HFFc6 (cell line): ENCODE measurements around the gene MCC. TPM values are rescaled to one million over a fixed set of nuclear protein-coding genes. Genes with fewer than 3 reads are reported as not detected.

Source experiments
- DNase-seq: peaks from one replicate; pipeline ENCODE4 v3.0.0-alpha.2; 2018
- H3K27ac Mint-ChIP-seq: 2 replicates; pipeline ENCODE4 v1.8.0; 2020; ENCODE audit warnings: mild to moderate bottlenecking, mixed read lengths
- H3K27me3 Mint-ChIP-seq: 2 replicates; pipeline ENCODE4 v1.8.0; 2021; ENCODE audit warnings: mild to moderate bottlenecking, moderate library complexity, mixed read lengths; ENCODE audit not compliant: insufficient read depth
- H3K36me3 Mint-ChIP-seq: 2 replicates; pipeline ENCODE4 v1.8.0; 2021; ENCODE audit warnings: low read depth, mixed read lengths
- H3K4me1 Mint-ChIP-seq: 2 replicates; pipeline ENCODE4 v1.8.0; 2020; ENCODE audit warnings: low read depth, mixed read lengths
- H3K4me3 Mint-ChIP-seq: 2 replicates; pipeline ENCODE4 v1.8.0; 2020; ENCODE audit warnings: mild to moderate bottlenecking, moderate library complexity, mixed read lengths
- H3K9me3 Mint-ChIP-seq: 2 replicates; pipeline ENCODE4 v1.8.0; 2020; ENCODE audit warnings: mild to moderate bottlenecking, mixed read lengths
- total RNA-seq, 6 experiments: library from RNA; stranded (reverse); fragmentation: NEBNext Ultra II Directional; extraction: Animal tissue kit (Norgen Biotek cat#: 25700); gene quantifications; 2 replicates in 1 of 6; 3 replicates in 5 of 6; pipeline ENCODE4 v1.2.3, GENCODE V29; 2021
- TF ChIP-seq, protein P1 (sequence below): fragments of 200-600 bp; sonication (generic); IDR thresholded peaks from 2 replicates; pipeline ENCODE4 v1.5.0; 2021; ENCODE audit warnings: antibody characterized with exemption, mild to moderate bottlenecking

MCC gene
- total RNA-seq, 6 experiments from 2014 or later, result 2.5 to 4.9 (median 3.0) TPM

DNA sequence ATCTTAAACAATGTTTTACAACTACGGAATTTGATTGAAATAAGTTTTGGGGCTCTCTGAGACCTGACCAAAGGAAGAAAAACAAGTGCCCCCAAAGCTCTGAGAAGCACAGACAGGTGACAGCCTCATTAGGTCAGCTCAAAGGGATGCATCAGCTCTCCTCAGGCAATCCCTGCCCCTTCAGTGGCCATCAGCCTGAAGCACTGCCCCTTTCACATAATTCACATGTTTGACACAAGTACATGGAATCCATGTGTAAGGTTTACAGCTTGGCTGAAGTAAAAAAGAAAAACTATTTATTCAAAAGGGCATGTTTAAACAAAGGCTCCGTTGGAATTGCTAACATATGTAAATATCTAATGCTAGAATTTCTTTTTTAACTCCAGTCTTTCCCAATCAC is 109.7 kb downstream of the MCC start:
- H3K9me3 Mint-ChIP-seq, result no peaks in the 10 kb centered on the region
- H3K36me3 Mint-ChIP-seq, result no peaks in the 10 kb centered on the region
- peaks cover 7% of the 10 kb centered on the region for H3K4me1 Mint-ChIP-seq
- H3K27ac Mint-ChIP-seq, result no peak overlapping the region
- no peak overlapping the region for H3K4me3 Mint-ChIP-seq
- H3K27me3 Mint-ChIP-seq, result peaks cover 4% of the 10 kb centered on the region
- TF ChIP-seq, protein P1, sequence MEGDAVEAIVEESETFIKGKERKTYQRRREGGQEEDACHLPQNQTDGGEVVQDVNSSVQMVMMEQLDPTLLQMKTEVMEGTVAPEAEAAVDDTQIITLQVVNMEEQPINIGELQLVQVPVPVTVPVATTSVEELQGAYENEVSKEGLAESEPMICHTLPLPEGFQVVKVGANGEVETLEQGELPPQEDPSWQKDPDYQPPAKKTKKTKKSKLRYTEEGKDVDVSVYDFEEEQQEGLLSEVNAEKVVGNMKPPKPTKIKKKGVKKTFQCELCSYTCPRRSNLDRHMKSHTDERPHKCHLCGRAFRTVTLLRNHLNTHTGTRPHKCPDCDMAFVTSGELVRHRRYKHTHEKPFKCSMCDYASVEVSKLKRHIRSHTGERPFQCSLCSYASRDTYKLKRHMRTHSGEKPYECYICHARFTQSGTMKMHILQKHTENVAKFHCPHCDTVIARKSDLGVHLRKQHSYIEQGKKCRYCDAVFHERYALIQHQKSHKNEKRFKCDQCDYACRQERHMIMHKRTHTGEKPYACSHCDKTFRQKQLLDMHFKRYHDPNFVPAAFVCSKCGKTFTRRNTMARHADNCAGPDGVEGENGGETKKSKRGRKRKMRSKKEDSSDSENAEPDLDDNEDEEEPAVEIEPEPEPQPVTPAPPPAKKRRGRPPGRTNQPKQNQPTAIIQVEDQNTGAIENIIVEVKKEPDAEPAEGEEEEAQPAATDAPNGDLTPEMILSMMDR, result no peak
- DNase-seq, result no peak

DNA sequence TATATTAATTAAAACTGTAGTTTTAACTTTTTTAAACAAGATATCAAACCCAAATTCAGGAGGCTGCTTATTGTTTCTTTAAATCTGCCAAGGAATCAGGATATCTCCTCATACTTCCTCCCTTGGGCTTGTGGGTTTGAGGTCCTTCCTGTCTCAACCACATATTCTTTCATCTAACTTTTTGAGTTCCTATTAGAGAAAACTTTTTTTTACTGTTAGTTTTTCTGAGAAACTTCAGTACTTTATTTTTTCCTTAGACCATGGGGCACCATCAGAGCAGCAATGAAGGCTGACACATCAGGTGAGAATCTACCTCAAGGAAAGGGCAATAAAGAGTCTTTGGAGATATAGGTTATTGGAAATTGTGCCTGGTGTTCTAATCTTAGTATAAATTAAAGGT is 110.2 kb downstream of the MCC start:
- Mint-ChIP-seq H3K4me1 (peaks cover 7% of the 10 kb centered on the region), H3K27me3 (peaks cover 4% of the 10 kb centered on the region)

DNA sequence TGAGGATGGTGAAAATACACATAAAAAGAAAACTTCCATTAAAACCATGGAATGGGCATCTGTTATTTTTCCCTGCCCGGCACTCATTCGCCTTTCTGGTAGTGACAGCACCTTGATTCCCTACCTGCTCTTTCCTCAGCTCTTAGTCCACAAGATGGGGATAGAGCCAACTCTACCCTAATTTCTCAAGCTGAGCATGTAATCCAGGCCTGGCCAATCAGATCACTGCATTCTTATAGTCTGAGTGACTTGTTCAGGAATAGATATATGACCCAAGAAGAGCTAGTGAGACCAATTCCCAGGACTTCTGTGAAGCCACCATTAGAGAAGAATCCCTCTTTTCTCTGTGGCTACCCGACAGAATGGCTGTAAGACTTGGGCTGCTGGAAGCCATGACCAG is 111.6 kb downstream of the MCC start:
- Mint-ChIP-seq H3K9me3 (no peaks in the 10 kb centered on the region), H3K36me3 (no peaks in the 10 kb centered on the region), H3K4me3 (no peak overlapping the region), H3K4me1 (peaks cover 2% of the 10 kb centered on the region), H3K27me3 (peaks cover 4% of the 10 kb centered on the region), H3K27ac (no peak overlapping the region)
- TF ChIP-seq, protein P1, result no peak
- DNase-seq, result no peak

More for the DNA sequence above, 110.2 kb downstream of the MCC start:
- no peak for DNase-seq
- Mint-ChIP-seq H3K36me3 (no peaks in the 10 kb centered on the region), H3K27ac (no peak overlapping the region), H3K9me3 (no peaks in the 10 kb centered on the region), H3K4me3 (no peak overlapping the region)
- TF ChIP-seq, protein P1, result no peak

DNA sequence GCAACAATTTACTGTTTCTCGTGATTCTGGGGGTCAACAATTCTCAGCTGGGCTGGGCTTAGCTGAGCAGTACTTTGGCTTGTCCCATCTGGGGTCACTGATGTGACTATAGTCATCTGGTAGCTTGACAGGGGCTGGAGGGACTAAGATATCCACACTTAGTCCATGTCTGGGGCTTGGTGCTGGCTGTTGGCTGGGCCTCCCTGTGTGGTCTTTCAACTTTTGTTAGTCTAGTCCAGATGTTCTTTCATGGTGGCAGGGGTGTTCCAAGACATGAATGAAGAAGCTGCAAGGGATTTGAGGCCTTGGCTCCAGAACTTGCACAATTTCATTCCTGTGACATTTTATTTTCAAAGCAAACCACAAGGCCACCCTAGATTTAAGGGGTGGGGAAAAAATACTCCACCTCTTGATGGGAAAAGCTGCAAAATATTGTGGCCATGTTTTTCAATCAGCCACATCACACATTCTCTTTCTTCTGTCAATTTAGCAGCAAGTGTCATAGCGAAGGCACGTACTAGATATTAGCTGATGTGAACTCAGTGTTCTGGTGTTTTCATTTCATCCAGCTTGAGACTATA is 112.7 kb downstream of the MCC start:
- Mint-ChIP-seq H3K4me1 (no peaks in the 10 kb centered on the region), H3K9me3 (no peaks in the 10 kb centered on the region), H3K36me3 (no peaks in the 10 kb centered on the region), H3K4me3 (no peak overlapping the region), H3K27me3 (peaks cover 4% of the 10 kb centered on the region), H3K27ac (no peak overlapping the region)
- no peak for DNase-seq
- TF ChIP-seq, protein P1, result no peak

DNA sequence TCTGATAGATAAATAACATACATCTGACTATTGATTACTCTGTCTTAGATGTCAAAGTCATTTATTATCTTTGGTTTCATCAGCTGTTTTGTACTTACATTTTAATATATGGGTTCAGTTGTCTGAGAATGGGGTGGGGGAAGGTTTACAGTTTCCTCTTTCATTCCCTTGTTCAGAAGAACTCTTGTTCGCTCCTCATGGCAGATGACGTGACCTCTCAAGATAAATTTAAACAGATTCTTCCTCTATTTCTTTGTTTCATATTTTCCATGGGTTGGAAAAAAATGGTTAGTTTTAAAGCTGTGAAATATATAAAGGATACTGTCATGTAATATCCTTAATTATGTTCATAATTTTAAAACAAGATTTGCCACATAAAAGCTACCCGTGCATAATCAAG is 114.8 kb downstream of the MCC start:
- Mint-ChIP-seq H3K4me3 (no peak overlapping the region), H3K27me3 (peaks cover 4% of the 10 kb centered on the region), H3K4me1 (no peaks in the 10 kb centered on the region), H3K36me3 (no peaks in the 10 kb centered on the region), H3K27ac (no peak overlapping the region), H3K9me3 (no peaks in the 10 kb centered on the region)
- no peak for DNase-seq
- TF ChIP-seq, protein P1, result no peak
